GM12873 (cell line): Measurements from ENCODE around the gene ZBBX.

Source experiments
- TF ChIP-seq, protein P1 (sequence below): IDR thresholded peaks from 2 replicates; pipeline ENCODE4 v1.5.1; 2012; ENCODE audit warnings: low read depth, mild to moderate bottlenecking, moderate library complexity, low read length, control low read depth; ENCODE audit not compliant: insufficient read depth; ENCODE audit errors: missing control alignments

The ZBBX gene

GRCh38 chr3:167380004-167380689 lies at the start of gene ZBBX:
Gene ZBBX, minus strand, starts transcription at chr3:167380297. Its CDS starts 7,396 bp downstream, at chr3:167372901.
- TF ChIP-seq, protein P1, sequence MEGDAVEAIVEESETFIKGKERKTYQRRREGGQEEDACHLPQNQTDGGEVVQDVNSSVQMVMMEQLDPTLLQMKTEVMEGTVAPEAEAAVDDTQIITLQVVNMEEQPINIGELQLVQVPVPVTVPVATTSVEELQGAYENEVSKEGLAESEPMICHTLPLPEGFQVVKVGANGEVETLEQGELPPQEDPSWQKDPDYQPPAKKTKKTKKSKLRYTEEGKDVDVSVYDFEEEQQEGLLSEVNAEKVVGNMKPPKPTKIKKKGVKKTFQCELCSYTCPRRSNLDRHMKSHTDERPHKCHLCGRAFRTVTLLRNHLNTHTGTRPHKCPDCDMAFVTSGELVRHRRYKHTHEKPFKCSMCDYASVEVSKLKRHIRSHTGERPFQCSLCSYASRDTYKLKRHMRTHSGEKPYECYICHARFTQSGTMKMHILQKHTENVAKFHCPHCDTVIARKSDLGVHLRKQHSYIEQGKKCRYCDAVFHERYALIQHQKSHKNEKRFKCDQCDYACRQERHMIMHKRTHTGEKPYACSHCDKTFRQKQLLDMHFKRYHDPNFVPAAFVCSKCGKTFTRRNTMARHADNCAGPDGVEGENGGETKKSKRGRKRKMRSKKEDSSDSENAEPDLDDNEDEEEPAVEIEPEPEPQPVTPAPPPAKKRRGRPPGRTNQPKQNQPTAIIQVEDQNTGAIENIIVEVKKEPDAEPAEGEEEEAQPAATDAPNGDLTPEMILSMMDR, result peak; percentile 92

DNA sequence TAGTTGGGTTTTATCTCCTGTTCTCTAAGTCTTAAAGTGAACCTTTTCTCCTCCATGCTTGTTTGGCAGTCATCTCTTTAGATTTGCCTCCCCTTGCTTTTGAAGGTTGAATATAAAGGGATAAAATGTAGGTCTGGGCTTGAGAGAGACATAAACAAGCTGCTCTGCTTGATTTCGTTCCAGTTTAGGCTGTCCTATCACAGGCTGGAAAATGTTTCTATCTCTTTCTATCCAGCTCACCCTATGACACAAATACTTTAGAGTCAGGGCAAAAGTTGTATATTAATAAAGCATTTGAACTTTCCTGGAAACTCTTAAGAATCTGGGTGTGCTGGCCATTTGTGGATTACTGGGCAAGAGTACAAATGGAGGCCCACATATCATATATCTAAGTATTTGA lies 29.5 kb upstream of the ZBBX start:
- TF ChIP-seq, protein P1, result no peak

DNA sequence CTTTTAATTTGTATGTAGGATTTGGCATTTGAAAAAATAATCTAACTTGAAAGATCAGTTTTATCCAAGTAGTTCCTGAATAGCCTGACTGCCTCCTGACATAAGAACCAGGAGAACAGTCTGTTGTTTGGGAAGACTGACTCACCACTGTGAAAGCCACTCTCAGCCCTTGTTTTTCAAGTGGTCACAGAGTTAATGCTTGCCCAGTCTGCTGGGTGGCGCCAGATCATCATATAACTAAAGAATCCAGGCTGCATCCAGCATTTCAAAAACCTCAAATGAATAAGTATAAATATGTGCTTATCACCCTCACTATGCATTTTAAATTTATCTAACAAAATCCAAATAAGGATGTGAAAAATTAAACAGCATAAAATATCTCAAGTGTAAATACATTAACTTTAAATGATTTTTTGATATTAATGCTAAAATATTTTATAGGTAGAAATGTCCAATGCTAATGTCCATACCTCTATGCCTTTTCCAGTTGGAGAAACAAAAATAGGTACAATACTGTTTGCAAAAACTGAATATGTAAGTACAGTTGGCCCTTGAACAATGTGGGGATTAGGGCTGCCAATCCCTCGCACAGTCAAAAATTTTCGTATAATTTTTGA lies 26.9 kb upstream of the ZBBX start:
- TF ChIP-seq, protein P1, result peak; percentile 40

GRCh38 chr3:167397826-167398225 lies 17.7 kb upstream of the ZBBX start:
- TF ChIP-seq, protein P1, result no peak

DNA sequence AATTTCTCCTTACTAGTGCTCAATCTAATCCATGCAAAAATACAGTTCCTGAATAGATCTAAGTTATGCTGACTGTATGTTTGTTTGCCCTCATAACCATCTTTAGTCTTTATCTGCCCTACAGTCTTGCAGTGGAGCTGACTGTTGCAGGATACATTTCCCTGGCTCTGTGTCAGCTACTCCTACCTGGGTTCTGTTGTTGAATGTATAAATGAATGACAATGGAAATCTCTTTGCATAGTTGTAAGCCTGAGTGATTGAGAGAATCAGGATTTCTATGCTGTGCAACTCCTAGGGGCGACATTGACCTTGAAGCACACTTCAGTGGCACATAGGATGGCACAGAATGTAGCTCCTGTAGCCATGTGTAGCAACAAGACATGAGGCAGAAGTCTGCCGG lies 16.0 kb upstream of the ZBBX start:
- TF ChIP-seq, protein P1, result no peak

GRCh38 chr3:167394003-167394402 lies 13.9 kb upstream of the ZBBX start:
- TF ChIP-seq, protein P1, result no peak

GRCh38 chr3:167382155-167382554 lies 2.1 kb upstream of the ZBBX start:
- TF ChIP-seq, protein P1, result no peak
